Panc1 (cell line): ENCODE data around the gene MCRIP2. TPM values are rescaled to one million over a fixed set of nuclear protein-coding genes. Genes with fewer than 3 reads are reported as not detected.
"Not testable (repeated sequence)": the region's sequence is repeated elsewhere in the genome, so short reads cannot be mapped to it uniquely, and the experiment has no call there.

Experiments
- ATAC-seq: fragments of 200-7000 bp; cut with Tn5 transposase; 2 replicates; pipeline ENCODE4 v1.9.1; 2020; ENCODE audit warnings: mild to moderate bottlenecking, moderate library complexity
- BruUV-seq: library from RNA; stranded (reverse); fragments of 400-500 nt; replicated peaks from 2 replicates; lab custom pipeline; 2021; lab: Mats Ljungman, UMichigan
- CTCF ChIA-PET: fragments of 300-600 bp; sonication (Branson Sonifier 250); formaldehyde crosslinking; loops from one replicate; lab custom pipeline; 2022; ENCODE audit warnings: antibody characterized with exemption; lab: Charles Lee
- POLR2A ChIA-PET: fragments of 300-600 bp; sonication (Branson Sonifier 250); formaldehyde crosslinking; loops from one replicate; lab custom pipeline; 2022; ENCODE audit warnings: antibody characterized with exemption; lab: Charles Lee
- DNase-seq: peaks from one replicate; pipeline ENCODE4 v3.0.0-alpha.2; 2010; ENCODE audit warnings: low read depth, low spot score
- H3K27ac ChIP-seq: 2 replicates; pipeline ENCODE4 v1.5.1; 2011; ENCODE audit warnings: mild to moderate bottlenecking, low read length, inconsistent platforms
- H3K27me3 ChIP-seq: fragments of 200-500 bp; sonication (Bioruptor generic); 2 replicates; pipeline ENCODE4 v1.6.0; 2014; ENCODE audit warnings: low read length, inconsistent platforms; ENCODE audit not compliant: control insufficient read depth, insufficient read depth
- H3K36me3 ChIP-seq: fragments of 200-500 bp; sonication (Bioruptor generic); 2 replicates; pipeline ENCODE4 v1.5.1; 2014; ENCODE audit warnings: inconsistent platforms, mild to moderate bottlenecking, low read length, moderate library complexity; ENCODE audit not compliant: control insufficient read depth, insufficient read depth
- H3K4me1 ChIP-seq: 2 replicates; pipeline ENCODE4 v1.5.1; 2011; ENCODE audit warnings: inconsistent platforms, mild to moderate bottlenecking, low read length, moderate library complexity; ENCODE audit not compliant: control insufficient read depth, insufficient read depth
- H3K4me3 ChIP-seq, 2 experiments: 2 replicates each; pipeline ENCODE4 v1.5.1; 2011 to 2012; ENCODE audit warnings: low read depth in 2 of 2, low read length in 2 of 2, mild to moderate bottlenecking in 2 of 2, inconsistent platforms in 1 of 2, moderate library complexity in 1 of 2
- H3K9me3 ChIP-seq: fragments of 200-500 bp; sonication (Bioruptor generic); 2 replicates; pipeline ENCODE4 v1.5.1; 2014; ENCODE audit warnings: low read depth, mild to moderate bottlenecking, inconsistent platforms, low read length, moderate library complexity; ENCODE audit not compliant: control insufficient read depth, insufficient read depth
- CTCF ChIP-seq: fragments of 450-650 bp; IDR thresholded peaks from 2 replicates; pipeline ENCODE4 v1.5.1; 2017; ENCODE audit warnings: mild to moderate bottlenecking
- POLR2AphosphoS5 ChIP-seq: IDR thresholded peaks from 2 replicates; pipeline ENCODE4 v1.6.1; 2012; ENCODE audit warnings: mild to moderate bottlenecking, low read depth, low read length, moderate library complexity
- REST ChIP-seq, 2 experiments: IDR thresholded peaks; 2 replicates each; pipeline ENCODE4 v1.6.1; 2011 to 2012; ENCODE audit warnings: low read depth in 2 of 2, control low read depth in 1 of 2, low read length in 1 of 2, mild to moderate bottlenecking in 1 of 2, moderate library complexity in 1 of 2; ENCODE audit not compliant: insufficient read depth in 1 of 2
- SIN3A ChIP-seq: IDR thresholded peaks from 2 replicates; pipeline ENCODE4 v1.6.1; 2012; ENCODE audit warnings: low read depth, mild to moderate bottlenecking, low read length, moderate library complexity, borderline replicate concordance; ENCODE audit not compliant: insufficient read depth
- TCF7L2 ChIP-seq: IDR thresholded peaks from 2 replicates; pipeline ENCODE4 v1.6.1; 2011; ENCODE audit warnings: mild to moderate bottlenecking, low read depth, low read length, inconsistent platforms
- in situ Hi-C: cut with HindIII; loops from 2 replicates; pipeline ENCODE4 v1.10.0; 2016; ENCODE audit warnings: low sequenced_read_pairs, low pct_unique_long_range_greater_than_20kb
- intact Hi-C: fragments of 100-400 bp; cut with micrococcal nuclease; formaldehyde crosslinking; loops from one replicate; pipeline ENCODE4 v1.10.0; 2022; ENCODE audit not compliant: unreplicated experiment
- total RNA-seq: library from RNA; stranded (reverse); gene quantifications from one replicate; pipeline ENCODE4 v1.2.1, GENCODE V29; 2021; ENCODE audit not compliant: unreplicated experiment

The MCRIP2 gene
- total RNA-seq, 1 experiment from 2014 or later: 91.6 TPM

- TSS peak; percentile 34 for BruUV-seq
- TF ChIP-seq CTCF (no peak), SIN3A (no peak), TCF7L2 (no peak), POLR2AphosphoS5 (no peak), REST (IDR thresholded peaks at IDR 0.05; ENCODE audit: insufficient read depth in 1 of 2, low read depth in 2 of 2, low read length in 1 of 2) (no peak)
- no peak overlapping the region for H3K27ac ChIP-seq
- intact Hi-C loops: no loop called here
- ChIA-PET CTCF (interaction anchor here (0.6 kb wide), 1 partner anchor 13 kb away, joined by 5 read pairs; no protein-coding TSS in a partner anchor), POLR2A (no interaction called here)
- H3K4me3 ChIP-seq: no peak overlapping the region
- ATAC-seq: no peak
- no peak for DNase-seq
- no peaks in the 10 kb centered on the region for H3K27me3 ChIP-seq
- peaks cover 26% of the 10 kb centered on the region for H3K4me1 ChIP-seq
- no peaks in the 10 kb centered on the region for H3K9me3 ChIP-seq
- H3K36me3 ChIP-seq: no peaks in the 10 kb centered on the region
- in situ Hi-C loops: no loop called here
These were observed 45.5 kb upstream of the MCRIP2 start for GRCh38 chr16:595942-596735.

- in situ Hi-C loops (no loop called here), intact Hi-C loops (no loop called here)
- H3K4me3 ChIP-seq: no peak overlapping the region
- no peaks in the 10 kb centered on the region for H3K9me3 ChIP-seq
- BruUV-seq: no TSS peak
- ChIA-PET CTCF (interaction anchor here (0.6 kb wide), 1 partner anchor 14 kb away, joined by 5 read pairs; no protein-coding TSS in a partner anchor), POLR2A (no interaction called here)
- H3K4me1 ChIP-seq: peaks cover 26% of the 10 kb centered on the region
- DNase-seq (no peak), ATAC-seq (no peak)
- no peaks in the 10 kb centered on the region for H3K27me3 ChIP-seq
- no peak overlapping the region for H3K27ac ChIP-seq
- TF ChIP-seq TCF7L2: no peak
- no peak for TF ChIP-seq CTCF
- TF ChIP-seq REST (IDR thresholded peaks at IDR 0.05; ENCODE audit: insufficient read depth in 1 of 2, low read depth in 2 of 2, low read length in 1 of 2): no peak
- no peaks in the 10 kb centered on the region for H3K36me3 ChIP-seq
These were observed 44.9 kb upstream of the MCRIP2 start for GRCh38 chr16:596736-597060.

- H3K36me3 ChIP-seq, ATAC-seq, CTCF ChIA-PET, in situ Hi-C loops, H3K27me3 ChIP-seq, POLR2A ChIA-PET, BruUV-seq, DNase-seq, H3K27ac ChIP-seq, H3K4me3 ChIP-seq, intact Hi-C loops, H3K9me3 ChIP-seq: not testable (repeated sequence)
- H3K4me1 ChIP-seq: peaks cover 17% of the 10 kb centered on the region
These were observed 44.0 kb upstream of the MCRIP2 start for GRCh38 chr16:597655-598054.
